ENCODE measurements around the gene POGZ. TPM values are rescaled to one million over a fixed set of nuclear protein-coding genes. Genes with fewer than 3 reads are reported as not detected.

The POGZ gene
- total and polyA plus RNA-seq, 2 of the 13 experiments (the other 11 are each of a cell fraction or from before 2014, with no cell fraction given): 15.3 to 45.6 TPM

DNA sequence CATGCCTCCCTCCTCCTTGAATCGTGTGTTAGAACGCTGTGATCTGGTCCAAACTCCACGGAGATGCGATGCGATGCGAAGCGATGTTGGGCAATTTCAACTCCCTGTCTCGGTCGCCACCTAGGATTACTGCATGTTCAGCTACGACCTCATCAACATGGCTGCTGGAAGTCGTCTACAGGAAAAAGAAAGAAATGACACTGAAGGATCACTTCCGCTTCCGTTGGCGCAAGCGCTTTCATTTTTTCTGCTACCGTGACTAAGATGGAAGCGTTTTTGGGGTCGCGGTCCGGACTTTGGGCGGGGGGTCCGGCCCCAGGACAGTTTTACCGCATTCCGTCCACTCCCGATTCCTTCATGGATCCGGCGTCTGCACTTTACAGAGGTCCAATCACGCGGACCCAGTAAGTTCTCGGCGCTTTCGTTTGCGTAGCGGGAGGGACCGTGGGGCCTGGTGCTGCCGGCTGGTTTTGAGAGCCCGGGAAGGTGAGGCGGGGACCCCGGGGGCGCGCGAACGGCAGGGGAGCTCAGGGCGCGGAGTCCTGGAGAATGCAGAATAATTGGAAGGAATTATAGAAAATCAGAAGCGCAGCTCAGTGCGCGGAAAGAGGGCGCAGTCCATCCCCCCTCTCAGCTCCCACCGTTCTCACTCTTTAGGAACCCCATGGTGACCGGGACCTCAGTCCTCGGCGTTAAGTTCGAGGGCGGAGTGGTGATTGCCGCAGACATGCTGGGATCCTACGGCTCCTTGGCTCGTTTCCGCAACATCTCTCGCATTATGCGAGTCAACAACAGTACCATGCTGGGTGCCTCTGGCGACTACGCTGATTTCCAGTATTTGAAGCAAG is 59.7 kb downstream of the POGZ start, which contains the start of gene PSMB4 (continued):
- TF ChIP-seq, protein P1, sequence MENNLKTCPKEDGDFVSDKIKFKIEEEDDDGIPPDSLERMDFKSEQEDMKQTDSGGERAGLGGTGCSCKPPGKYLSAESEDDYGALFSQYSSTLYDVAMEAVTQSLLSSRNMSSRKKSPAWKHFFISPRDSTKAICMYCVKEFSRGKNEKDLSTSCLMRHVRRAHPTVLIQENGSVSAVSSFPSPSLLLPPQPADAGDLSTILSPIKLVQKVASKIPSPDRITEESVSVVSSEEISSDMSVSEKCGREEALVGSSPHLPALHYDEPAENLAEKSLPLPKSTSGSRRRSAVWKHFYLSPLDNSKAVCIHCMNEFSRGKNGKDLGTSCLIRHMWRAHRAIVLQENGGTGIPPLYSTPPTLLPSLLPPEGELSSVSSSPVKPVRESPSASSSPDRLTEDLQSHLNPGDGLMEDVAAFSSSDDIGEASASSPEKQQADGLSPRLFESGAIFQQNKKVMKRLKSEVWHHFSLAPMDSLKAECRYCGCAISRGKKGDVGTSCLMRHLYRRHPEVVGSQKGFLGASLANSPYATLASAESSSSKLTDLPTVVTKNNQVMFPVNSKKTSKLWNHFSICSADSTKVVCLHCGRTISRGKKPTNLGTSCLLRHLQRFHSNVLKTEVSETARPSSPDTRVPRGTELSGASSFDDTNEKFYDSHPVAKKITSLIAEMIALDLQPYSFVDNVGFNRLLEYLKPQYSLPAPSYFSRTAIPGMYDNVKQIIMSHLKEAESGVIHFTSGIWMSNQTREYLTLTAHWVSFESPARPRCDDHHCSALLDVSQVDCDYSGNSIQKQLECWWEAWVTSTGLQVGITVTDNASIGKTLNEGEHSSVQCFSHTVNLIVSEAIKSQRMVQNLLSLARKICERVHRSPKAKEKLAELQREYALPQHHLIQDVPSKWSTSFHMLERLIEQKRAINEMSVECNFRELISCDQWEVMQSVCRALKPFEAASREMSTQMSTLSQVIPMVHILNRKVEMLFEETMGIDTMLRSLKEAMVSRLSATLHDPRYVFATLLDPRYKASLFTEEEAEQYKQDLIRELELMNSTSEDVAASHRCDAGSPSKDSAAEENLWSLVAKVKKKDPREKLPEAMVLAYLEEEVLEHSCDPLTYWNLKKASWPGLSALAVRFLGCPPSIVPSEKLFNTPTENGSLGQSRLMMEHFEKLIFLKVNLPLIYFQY (CRISPR knock-in tag; IDR thresholded peaks at IDR 0.05; ENCODE audit: borderline replicate concordance): 0 out of 2 replicates have a peak, but pooled peaks have one; percentile 14
- TF ChIP-seq, protein P2, sequence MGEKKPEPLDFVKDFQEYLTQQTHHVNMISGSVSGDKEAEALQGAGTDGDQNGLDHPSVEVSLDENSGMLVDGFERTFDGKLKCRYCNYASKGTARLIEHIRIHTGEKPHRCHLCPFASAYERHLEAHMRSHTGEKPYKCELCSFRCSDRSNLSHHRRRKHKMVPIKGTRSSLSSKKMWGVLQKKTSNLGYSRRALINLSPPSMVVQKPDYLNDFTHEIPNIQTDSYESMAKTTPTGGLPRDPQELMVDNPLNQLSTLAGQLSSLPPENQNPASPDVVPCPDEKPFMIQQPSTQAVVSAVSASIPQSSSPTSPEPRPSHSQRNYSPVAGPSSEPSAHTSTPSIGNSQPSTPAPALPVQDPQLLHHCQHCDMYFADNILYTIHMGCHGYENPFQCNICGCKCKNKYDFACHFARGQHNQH (CRISPR knock-in tag; IDR thresholded peaks at IDR 0.05): no peak
- TF ChIP-seq, protein P3, sequence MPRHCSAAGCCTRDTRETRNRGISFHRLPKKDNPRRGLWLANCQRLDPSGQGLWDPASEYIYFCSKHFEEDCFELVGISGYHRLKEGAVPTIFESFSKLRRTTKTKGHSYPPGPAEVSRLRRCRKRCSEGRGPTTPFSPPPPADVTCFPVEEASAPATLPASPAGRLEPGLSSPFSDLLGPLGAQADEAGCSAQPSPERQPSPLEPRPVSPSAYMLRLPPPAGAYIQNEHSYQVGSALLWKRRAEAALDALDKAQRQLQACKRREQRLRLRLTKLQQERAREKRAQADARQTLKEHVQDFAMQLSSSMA (CRISPR knock-in tag; IDR thresholded peaks at IDR 0.05): peak; percentile 100
- no peak for TF ChIP-seq XBP1 (CRISPR knock-in tag; IDR thresholded peaks at IDR 0.05)
- no peak for TF ChIP-seq ATF7 (IDR thresholded peaks at IDR 0.05)
- TF ChIP-seq ATF7 (CRISPR knock-in tag; IDR thresholded peaks at IDR 0.05): 0 out of 2 replicates have a peak, but pooled peaks have one; percentile 50
- peak; percentile 50 for TF ChIP-seq RXRB (CRISPR knock-in tag; IDR thresholded peaks at IDR 0.05; ENCODE audit: borderline replicate concordance)
- TF ChIP-seq ISL2 (CRISPR knock-in tag; IDR thresholded peaks at IDR 0.05): peak; percentile 65; the same call in 1 of the 2 replicates
- TF ChIP-seq, protein P4, sequence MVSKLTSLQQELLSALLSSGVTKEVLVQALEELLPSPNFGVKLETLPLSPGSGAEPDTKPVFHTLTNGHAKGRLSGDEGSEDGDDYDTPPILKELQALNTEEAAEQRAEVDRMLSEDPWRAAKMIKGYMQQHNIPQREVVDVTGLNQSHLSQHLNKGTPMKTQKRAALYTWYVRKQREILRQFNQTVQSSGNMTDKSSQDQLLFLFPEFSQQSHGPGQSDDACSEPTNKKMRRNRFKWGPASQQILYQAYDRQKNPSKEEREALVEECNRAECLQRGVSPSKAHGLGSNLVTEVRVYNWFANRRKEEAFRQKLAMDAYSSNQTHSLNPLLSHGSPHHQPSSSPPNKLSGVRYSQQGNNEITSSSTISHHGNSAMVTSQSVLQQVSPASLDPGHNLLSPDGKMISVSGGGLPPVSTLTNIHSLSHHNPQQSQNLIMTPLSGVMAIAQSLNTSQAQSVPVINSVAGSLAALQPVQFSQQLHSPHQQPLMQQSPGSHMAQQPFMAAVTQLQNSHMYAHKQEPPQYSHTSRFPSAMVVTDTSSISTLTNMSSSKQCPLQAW (CRISPR knock-in tag; IDR thresholded peaks at IDR 0.05): peak; percentile 66; the same call in 1 of the 2 replicates
- TF ChIP-seq ZFY (CRISPR knock-in tag; IDR thresholded peaks at IDR 0.05): peak; percentile 87
- TF ChIP-seq ASH2L (IDR thresholded peaks at IDR 0.05; ENCODE audit: insufficient read length, low read depth, low read length): peak; percentile 78
- TF ChIP-seq TBX2 (CRISPR knock-in tag; IDR thresholded peaks at IDR 0.05; ENCODE audit: borderline replicate concordance): peak; percentile 63; the same call in 1 of the 2 replicates
- peak; percentile 53; the same call in 1 of the 2 replicates for TF ChIP-seq ATF7-NPFF (CRISPR knock-in tag; IDR thresholded peaks at IDR 0.05; ENCODE audit: low read depth)
- peak; percentile 94 for TF ChIP-seq POLR2G (IDR thresholded peaks at IDR 0.05; ENCODE audit: low read depth, low read length)
- TF ChIP-seq, protein P5, sequence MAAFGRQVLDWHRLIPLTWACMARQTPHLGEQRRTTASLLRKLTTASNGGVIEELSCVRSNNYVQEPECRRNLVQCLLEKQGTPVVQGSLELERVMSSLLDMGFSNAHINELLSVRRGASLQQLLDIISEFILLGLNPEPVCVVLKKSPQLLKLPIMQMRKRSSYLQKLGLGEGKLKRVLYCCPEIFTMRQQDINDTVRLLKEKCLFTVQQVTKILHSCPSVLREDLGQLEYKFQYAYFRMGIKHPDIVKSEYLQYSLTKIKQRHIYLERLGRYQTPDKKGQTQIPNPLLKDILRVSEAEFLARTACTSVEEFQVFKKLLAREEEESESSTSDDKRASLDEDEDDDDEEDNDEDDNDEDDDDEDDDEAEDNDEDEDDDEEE (CRISPR knock-in tag; IDR thresholded peaks at IDR 0.05): 0 out of 2 replicates have a peak, but pooled peaks have one; percentile 1
- TF ChIP-seq GZF1 (CRISPR knock-in tag; IDR thresholded peaks at IDR 0.05): no peak
- TF ChIP-seq ZMYM4 (CRISPR knock-in tag; IDR thresholded peaks at IDR 0.05): peak; percentile 53; the same call in 1 of the 2 replicates
- TF ChIP-seq, protein P6, sequence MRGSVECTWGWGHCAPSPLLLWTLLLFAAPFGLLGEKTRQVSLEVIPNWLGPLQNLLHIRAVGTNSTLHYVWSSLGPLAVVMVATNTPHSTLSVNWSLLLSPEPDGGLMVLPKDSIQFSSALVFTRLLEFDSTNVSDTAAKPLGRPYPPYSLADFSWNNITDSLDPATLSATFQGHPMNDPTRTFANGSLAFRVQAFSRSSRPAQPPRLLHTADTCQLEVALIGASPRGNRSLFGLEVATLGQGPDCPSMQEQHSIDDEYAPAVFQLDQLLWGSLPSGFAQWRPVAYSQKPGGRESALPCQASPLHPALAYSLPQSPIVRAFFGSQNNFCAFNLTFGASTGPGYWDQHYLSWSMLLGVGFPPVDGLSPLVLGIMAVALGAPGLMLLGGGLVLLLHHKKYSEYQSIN (CRISPR knock-in tag; IDR thresholded peaks at IDR 0.05; ENCODE audit: borderline replicate concordance): no peak

All from HepG2 (cell line).